ENCODE data around the gene MCFD2. TPM values are rescaled to one million over a fixed set of nuclear protein-coding genes. Genes with fewer than 3 reads are reported as not detected.

Gene MCFD2
- polyA plus RNA-seq, 1 experiment = 166 TPM

DNA sequence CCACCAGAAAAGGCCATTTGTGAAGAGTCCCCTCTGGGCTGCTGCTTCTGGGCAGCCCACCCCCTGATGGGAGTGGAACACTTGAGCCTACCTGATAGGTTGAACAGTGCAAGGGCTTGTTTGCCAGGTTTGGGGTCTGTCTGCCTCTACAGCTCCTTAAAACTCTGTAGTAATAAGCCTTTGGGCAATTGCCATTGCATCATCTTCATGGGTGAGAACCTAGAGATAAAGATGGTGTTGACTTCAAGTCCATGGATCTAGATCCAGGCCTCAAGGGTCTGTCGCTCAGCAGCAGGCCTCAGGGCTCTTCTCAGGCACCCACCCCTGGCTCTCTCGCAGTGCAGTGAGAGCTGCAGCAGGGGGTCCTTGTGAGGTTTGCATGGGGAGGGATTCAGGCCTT lies 47.1 kb upstream of the MCFD2 start:
- H3K4me3 ChIP-seq (ENCODE audit: low read depth, low read length) = no peak overlapping the region
- DNase-seq (ENCODE audit: low read depth) = no peak
- ChIA-PET CTCF (interaction anchor here (2.4 kb wide), 1 partner anchor 44 kb away, joined by 6 read pairs; no protein-coding TSS in a partner anchor), POLR2A (no interaction called here)
- no peak for TF ChIP-seq CTCF (IDR thresholded peaks at IDR 0.05; ENCODE audit: insufficient read depth, low read depth, low read length)
- H3K36me3 ChIP-seq (ENCODE audit: control insufficient read depth, insufficient read depth, low read length) = peaks cover 36% of the 10 kb centered on the region
- no peaks in the 10 kb centered on the region for H3K27me3 ChIP-seq (ENCODE audit: control insufficient read depth, insufficient read depth, low read length)

- DNase-seq (ENCODE audit: low read depth) = no peak
- CTCF ChIA-PET = no interaction called here
- no peaks in the 10 kb centered on the region for H3K27me3 ChIP-seq (ENCODE audit: control insufficient read depth, insufficient read depth, low read length)
- peaks cover 51% of the 10 kb centered on the region for H3K36me3 ChIP-seq (ENCODE audit: control insufficient read depth, insufficient read depth, low read length)
- POLR2A ChIA-PET = no interaction called here
- H3K4me3 ChIP-seq (ENCODE audit: low read depth, low read length) = no peak overlapping the region
- no peak for TF ChIP-seq CTCF (IDR thresholded peaks at IDR 0.05; ENCODE audit: insufficient read depth, low read depth, low read length)
Observed at GRCh38 chr2:46960618-46961017, 45.0 kb upstream of the MCFD2 start.

GRCh38 chr2:46958431-46959017 lies 42.9 kb upstream of the MCFD2 start:
- H3K27me3 ChIP-seq (ENCODE audit: control insufficient read depth, insufficient read depth, low read length) = no peaks in the 10 kb centered on the region
- no peak for DNase-seq (ENCODE audit: low read depth)
- TF ChIP-seq CTCF (IDR thresholded peaks at IDR 0.05; ENCODE audit: insufficient read depth, low read depth, low read length) = no peak
- H3K36me3 ChIP-seq (ENCODE audit: control insufficient read depth, insufficient read depth, low read length) = peaks cover 50% of the 10 kb centered on the region
- ChIA-PET CTCF (no interaction called here), POLR2A (no interaction called here)
- no peak overlapping the region for H3K4me3 ChIP-seq (ENCODE audit: low read depth, low read length)

GRCh38 chr2:46956981-46957531 lies 41.5 kb upstream of the MCFD2 start:
- DNase-seq (ENCODE audit: low read depth) = no peak
- ChIA-PET POLR2A (no interaction called here), CTCF (no interaction called here)
- TF ChIP-seq CTCF (IDR thresholded peaks at IDR 0.05; ENCODE audit: insufficient read depth, low read depth, low read length) = no peak
- H3K27me3 ChIP-seq (ENCODE audit: control insufficient read depth, insufficient read depth, low read length) = no peaks in the 10 kb centered on the region
- no peak overlapping the region for H3K4me3 ChIP-seq (ENCODE audit: low read depth, low read length)
- peaks cover 50% of the 10 kb centered on the region for H3K36me3 ChIP-seq (ENCODE audit: control insufficient read depth, insufficient read depth, low read length)

DNA sequence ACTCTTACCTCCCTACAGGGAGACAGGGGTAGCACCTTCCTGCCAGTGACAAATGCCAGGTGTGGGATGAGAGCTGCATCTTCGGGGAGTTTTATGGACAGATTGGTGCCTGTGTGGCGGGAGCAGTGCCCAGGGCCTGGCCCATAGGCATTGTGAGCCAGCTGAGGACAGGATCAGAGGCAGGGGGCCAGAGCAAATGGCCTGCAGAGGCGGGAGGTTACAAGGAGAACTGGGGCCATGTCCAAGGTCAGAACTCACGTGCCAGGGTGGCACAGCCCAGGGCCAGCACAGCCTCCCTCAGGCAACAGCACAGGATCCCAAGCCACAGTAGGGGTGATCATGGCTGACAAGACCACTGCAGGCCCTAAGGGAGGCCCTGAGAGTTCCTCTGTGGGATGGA lies 40.2 kb upstream of the MCFD2 start:
- POLR2A ChIA-PET = no interaction called here
- no peak overlapping the region for H3K4me3 ChIP-seq (ENCODE audit: low read depth, low read length)
- no peak for TF ChIP-seq CTCF (IDR thresholded peaks at IDR 0.05; ENCODE audit: insufficient read depth, low read depth, low read length)
- CTCF ChIA-PET = interaction anchor here (1.1 kb wide), 1 partner anchor 9 kb away, joined by 4 read pairs; no protein-coding TSS in a partner anchor
- DNase-seq (ENCODE audit: low read depth) = no peak
- H3K36me3 ChIP-seq (ENCODE audit: control insufficient read depth, insufficient read depth, low read length) = peaks cover 51% of the 10 kb centered on the region
- no peaks in the 10 kb centered on the region for H3K27me3 ChIP-seq (ENCODE audit: control insufficient read depth, insufficient read depth, low read length)

Measured in BJ (cell line).